NCI-H82 (cell line): ENCODE measurements around the gene SURF6.
"Not testable (repeated sequence)": the region's sequence is repeated elsewhere in the genome, so short reads cannot be mapped to it uniquely, and the experiment has no call there.

Source experiments
- DNase-seq: peaks from one replicate; lab custom pipeline; 2025; lab: John Stamatoyannopoulos, UW

Gene SURF6

GRCh38 chr9:133327834-133328484, 8.0 kb downstream of the SURF6 start:
- no peak for DNase-seq

GRCh38 chr9:133327021-133327420, 9.0 kb downstream of the SURF6 start:
- not testable (repeated sequence) for DNase-seq

- DNase-seq: no peak
Measured at GRCh38 chr9:133323991-133324703, 11.8 kb downstream of the SURF6 start.

GRCh38 chr9:133323211-133323610, 12.8 kb downstream of the SURF6 start:
- DNase-seq: no peak

GRCh38 chr9:133322701-133323100, 13.3 kb downstream of the SURF6 start:
- DNase-seq: no peak

DNA sequence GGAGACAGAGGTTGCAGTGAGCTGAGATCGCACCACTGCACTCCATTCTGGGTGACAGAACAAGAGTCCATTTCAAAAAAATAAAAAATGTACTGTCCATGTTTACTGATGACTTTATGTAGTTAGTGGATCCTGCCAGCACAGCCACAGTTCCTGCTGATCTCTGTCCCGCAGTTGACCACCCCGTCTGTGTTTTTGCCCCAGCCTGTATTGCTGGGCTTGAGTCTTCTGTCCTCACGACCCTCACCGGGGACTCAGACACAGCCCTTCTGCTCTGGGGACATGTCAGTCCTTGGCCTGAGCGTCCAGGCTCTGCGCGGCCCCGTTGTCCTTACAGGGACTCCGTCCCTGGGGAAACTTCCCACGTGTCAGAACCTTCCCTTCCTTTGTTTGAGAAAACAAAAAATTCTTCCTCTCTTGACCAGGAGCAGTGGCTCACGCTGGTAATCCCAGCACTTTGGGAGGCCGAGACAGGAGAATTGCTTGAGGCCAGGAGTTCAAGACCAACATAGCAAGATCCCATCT, 14.5 kb downstream of the SURF6 start:
- no peak for DNase-seq

DNA sequence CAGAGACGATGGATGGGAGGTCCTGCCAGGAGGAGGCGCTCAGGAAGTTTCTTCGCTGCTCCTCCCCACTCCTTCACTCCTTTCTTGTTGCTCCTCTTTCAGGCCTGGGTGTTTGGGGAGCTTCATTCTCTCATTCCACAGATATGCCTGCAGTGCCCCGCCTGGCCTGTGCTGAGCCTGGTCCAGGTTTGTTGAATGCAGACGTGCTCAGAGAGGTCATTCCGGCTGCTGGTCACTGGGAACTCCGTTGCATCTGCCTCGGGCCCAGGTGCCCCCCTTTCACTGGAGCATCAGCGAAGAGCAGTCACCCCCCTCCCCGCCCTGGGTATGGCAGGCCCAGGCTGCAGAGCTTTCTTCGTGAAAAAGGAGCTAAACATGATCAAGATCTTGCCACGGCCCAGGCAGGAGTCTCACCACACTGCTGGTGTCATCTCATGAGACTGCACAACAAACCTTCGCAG, 15.5 kb downstream of the SURF6 start:
- no peak for DNase-seq

- DNase-seq: not testable (repeated sequence)
Measured at GRCh38 chr9:133317551-133317950, 18.4 kb downstream of the SURF6 start.

GRCh38 chr9:133315997-133316396, 20.0 kb downstream of the SURF6 start:
- DNase-seq: no peak

DNA sequence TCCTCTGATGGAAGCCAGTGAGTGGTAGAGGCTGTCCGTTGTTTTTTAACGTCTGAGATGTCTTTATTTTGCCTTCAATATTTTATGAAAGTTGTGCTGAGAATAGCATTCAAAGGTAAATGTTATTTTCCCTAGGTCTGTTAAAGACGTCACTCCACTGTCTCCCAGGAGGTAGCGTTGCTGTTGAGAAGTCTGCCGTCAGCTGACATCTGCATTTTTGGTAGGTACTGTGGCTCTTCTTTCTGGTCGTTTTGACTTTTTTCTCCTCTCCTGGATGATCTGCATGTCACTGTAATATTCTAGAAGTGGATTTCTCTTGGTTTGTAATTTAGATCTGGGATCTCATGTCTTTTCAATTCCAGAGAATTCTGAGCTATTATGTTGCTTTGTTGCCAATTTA, 26.4 kb downstream of the SURF6 start:
- DNase-seq: no peak

DNA sequence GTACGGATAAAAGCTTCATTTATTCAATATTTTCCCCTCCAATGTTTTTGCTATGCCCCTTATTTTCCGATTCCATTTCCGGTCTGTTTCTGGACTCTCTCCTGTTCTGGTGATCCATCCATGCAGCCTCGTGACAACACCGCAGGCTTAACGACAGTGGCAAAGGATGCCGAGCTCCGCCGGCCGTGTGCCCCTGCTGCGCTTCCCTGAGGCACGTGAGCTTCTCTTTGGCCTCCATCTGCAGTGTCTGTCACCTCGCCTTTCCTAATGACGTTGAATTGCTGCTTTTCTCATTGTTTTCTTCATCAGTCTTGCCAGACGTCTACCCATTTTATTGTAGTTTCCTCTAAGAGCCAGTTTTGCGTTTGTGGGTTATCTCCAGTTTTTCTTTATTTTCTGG, 28.7 kb downstream of the SURF6 start:
- DNase-seq: no peak

- DNase-seq: no peak
Measured at GRCh38 chr9:133306242-133307204, 29.5 kb downstream of the SURF6 start.

- no peak for DNase-seq
Measured at GRCh38 chr9:133305731-133306130, 30.3 kb downstream of the SURF6 start.

DNA sequence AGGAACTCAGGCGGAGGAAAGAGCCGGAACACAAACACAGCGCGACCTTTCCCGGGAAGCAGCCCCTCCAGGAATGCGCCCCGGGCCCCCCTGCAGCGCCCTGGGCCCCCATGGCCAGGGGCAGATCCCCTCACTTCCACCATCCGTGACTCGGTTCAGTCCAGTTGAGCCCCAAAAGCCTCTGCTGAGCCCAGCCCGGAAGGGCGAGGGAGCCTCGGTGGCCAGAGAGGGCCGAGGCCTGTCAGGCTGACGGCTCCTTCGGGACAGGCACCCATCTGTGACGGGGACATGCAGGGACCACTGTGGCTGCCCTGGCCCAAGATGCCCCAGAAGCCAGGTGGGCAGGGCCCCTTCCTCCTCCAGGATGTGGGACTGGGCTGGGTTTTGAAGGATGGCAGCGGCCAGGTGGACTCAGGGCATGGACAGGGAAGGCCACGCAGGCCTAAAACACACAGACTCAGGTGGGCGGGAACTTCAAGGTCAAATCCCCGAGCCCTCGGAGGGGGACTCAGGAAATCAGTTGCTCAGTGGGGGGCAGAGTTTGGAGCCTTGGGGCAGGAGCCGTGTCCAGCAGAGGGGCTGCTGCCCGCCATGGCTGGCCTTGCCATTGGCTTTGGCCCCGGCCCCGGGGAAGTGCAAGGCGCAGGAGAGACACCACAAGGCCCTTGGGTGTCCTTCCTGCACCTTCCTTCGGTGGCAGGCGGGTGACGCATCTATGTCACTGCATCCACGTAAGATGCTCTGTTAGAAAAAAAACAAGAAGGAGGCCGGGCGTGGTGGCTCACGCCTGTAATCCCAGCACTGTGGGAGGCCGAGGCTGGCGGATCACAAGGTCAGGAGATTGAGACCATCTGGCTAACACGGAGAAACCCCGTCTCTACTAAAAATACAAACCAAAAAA, 31.3 kb downstream of the SURF6 start:
- DNase-seq: no peak

GRCh38 chr9:133304158-133304470, 31.9 kb downstream of the SURF6 start:
- no peak for DNase-seq

DNA sequence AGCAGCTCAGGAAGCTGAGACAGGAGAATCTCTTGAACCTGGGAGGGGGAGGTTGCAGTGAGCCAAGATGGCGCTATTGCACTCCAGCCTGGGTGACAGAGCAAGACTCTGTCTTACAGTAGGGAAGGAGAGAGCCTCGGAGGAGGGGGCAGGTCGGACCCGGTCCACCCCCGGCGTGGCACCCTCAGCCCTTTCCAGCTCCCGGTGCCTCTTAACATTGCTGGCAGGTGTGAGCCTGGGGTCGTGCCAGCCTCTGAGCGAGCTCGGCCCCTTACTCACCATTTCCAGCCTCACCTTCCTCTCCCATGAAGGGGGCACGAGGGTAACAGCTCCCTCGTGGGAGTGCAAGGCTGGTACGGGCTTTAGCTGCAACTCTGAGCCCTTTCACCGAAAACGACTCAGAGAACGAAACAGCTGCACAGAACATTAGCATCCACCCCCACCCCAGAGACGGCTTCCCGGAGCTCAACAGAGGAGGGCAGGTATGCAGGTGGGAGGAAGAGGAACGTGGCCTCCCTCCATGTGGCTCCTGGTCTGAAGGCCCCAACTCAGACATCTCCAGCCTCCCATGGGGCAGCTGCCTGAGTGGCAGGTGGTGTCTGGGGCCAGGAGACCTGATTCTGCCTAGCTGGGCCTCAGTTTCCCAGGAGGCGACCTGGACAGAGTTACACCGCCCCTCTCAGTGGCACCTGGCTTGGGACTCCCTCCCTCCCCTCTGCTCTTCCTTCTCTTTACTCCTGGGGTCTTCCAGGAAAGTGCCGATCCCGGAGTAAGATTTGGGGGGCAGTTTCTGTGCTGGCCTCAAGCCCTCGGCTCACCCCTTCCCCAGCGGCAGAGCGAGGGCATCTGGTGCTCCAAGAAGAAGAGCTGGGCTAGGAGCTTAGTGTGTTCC, 32.5 kb downstream of the SURF6 start:
- no peak for DNase-seq

DNA sequence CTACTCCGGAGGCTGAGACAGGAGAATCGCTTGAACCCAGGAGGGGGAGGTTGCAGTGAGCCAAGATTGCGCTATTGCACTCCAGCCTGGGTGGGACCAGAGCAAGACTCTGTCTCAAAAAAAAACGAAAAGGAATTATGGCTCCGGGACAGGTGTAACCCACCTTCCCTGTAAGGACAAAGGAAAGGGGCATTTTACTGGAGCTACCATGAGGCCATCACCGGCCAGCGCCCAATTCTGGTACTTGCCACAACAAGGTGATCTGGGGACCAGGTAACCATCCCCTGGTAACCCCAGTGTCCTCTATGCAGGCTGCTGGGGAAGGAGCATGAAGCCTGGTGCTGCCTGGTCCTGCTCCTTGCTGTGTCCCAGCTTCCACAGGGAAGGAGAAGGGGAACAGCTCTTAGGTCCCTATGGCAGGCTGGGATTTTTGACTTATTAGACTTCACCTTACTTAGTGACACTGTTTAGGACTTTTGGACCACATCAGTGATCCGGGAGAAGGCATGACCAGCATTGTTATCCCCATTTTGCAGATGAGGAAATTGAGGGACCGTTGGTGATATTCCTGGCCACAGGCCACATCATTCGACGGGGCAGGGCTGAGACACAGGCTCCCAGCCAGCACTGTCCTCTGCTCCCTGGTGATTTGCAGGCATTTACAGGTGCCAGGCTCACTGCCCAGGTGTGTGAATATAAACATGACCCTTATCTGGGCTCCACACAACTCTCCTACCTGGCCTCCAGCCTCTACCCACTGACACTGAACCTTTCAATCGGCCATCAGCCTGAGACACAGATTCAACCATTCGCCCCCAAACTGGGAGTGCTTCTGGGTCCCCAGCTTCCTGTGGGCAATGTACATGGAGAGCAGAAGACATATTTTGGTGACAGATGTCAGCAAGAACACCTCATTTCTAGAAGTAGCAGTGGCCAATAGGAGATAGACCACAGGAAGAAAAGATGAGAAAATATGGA, 34.4 kb downstream of the SURF6 start:
- DNase-seq: no peak

DNA sequence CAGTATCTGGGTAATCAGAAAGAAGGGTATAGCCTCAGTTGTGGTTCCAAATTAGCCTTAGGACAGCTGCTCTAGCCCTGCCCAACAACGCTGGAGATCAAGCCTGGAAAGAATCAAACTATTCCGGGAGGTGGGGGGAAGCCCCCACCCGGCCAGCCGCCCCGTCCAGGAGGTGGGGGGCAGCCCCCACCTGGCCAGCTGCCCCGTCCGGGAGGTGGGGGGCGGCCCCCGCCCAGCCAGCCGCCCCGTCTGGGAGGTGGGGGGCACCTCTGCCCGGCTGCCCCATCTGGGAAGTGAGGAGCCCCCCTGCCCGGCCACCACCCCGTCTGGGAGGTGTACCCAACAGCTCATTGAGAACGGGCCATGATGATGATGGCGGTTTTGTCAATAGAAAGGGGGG, 36.0 kb downstream of the SURF6 start:
- not testable (repeated sequence) for DNase-seq

- DNase-seq: no peak
Measured at GRCh38 chr9:133294257-133294656, 41.7 kb downstream of the SURF6 start.
